Stimulated activated CD4-positive, alpha-beta T cell treated with anti-CD3 and anti-CD28 coated beads, Interleukin-4, amount 100 ng/mL, for 1 hour (primary cell): ENCODE results near the gene CATSPER2.
"Not testable (repeated sequence)": the region's sequence is repeated elsewhere in the genome, so short reads cannot be mapped to it uniquely, and the experiment has no call there.

Source experiments
- DNase-seq: peaks from one replicate; pipeline ENCODE4 v3.0.0-alpha.2; 2020

CATSPER2 gene

GRCh38 chr15:43592841-43593240 is 55.8 kb downstream of the CATSPER2 start:
- DNase-seq: not testable (repeated sequence)

DNA sequence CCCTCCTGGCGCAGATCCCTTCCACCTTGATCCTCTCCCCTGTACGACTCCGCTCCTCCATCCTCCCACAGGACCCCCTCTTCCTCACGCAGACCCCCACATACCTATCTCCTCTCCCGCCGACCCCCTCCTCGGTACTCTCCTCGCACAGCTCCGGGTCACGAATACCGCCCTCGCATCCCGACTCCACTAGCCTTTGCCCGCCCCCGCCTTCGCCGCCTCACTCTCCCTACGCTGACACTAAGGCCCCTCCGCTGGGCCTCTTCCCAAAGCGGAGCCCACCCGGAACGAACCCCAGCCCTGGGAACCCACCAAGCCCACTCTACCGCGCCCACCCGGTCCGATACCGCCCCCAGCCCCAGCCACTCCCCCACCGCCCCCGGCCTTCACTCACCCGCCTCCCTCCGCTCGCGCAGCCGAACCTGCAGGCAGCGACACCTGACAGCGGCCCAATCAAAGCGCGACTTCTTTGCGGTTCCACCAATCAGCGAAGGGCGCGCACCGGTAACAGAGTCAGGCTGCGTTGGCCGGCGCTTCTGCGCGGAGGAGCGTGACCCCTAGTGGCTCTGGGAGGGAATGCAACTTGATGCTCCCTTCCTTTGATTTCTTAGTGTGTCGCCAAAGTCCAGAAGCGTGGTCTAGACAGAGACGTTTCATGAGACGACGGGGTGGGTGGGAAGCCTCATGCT is 58.7 kb downstream of the CATSPER2 start, which contains the start of gene PPIP5K1:
TSS of gene PPIP5K1 (minus strand) at position 431 of the 689 bp plus-strand sequence. CDS start 5,704 bp downstream, outside the sequence.
- DNase-seq: not testable (repeated sequence)
